Kidney (tissue), 14 donors: Measurements from ENCODE around the gene TBC1D8. TPM values are rescaled to one million over a fixed set of nuclear protein-coding genes. Genes with fewer than 3 reads are reported as not detected.

Source experiments
- DNase-seq, 5 donors: peaks; one replicate each; pipeline ENCODE4 v3.0.0-alpha.2; 2013 to 2020
- FAIRE-seq: peaks from 2 replicates; lab custom pipeline; 2012; peaks lifted over from hg19 to GRCh38; lab: Jason Lieb, UNC
- H3K27ac ChIP-seq, 2 donors: one replicate each; pipeline ENCODE4 v1.7.0; 2013; ENCODE audit warnings: low read depth in 2 of 2, low read length in 2 of 2, inconsistent platforms in 1 of 2
- H3K27me3 ChIP-seq: one replicate; pipeline ENCODE4 v1.7.1; 2013; ENCODE audit warnings: low read length, inconsistent platforms; ENCODE audit not compliant: control insufficient read depth, insufficient read depth
- H3K36me3 ChIP-seq, 3 donors: one replicate each; pipeline versions ENCODE4 v1.7.0 to v1.7.1; 2013; ENCODE audit warnings: low read length in 3 of 3, control low read depth in 1 of 3, inconsistent platforms in 1 of 3; ENCODE audit not compliant: insufficient read depth in 3 of 3, control insufficient read depth in 2 of 3
- H3K4me1 ChIP-seq, 3 donors: one replicate each; pipeline versions ENCODE4 v1.7.0 to v1.7.1; 2013; ENCODE audit warnings: low read length in 3 of 3, inconsistent platforms in 1 of 3, low read depth in 1 of 3; ENCODE audit not compliant: control insufficient read depth in 2 of 3, insufficient read depth in 2 of 3
- H3K4me3 ChIP-seq, 3 donors: one replicate each; pipeline versions ENCODE4 v1.7.0 to v1.8.1; 2013; ENCODE audit warnings: low read length in 3 of 3, control low read depth in 1 of 3, inconsistent platforms in 1 of 3
- H3K9ac ChIP-seq, 3 donors: one replicate each; pipeline versions ENCODE4 v1.7.0 to v1.7.1; 2013; ENCODE audit warnings: low read length in 3 of 3, control low read depth in 1 of 3, inconsistent platforms in 1 of 3
- H3K9me3 ChIP-seq, 3 donors: one replicate each; pipeline versions ENCODE4 v1.7.0 to v1.7.1; 2013; ENCODE audit warnings: low read length in 3 of 3, control low read depth in 1 of 3, inconsistent platforms in 1 of 3; ENCODE audit not compliant: control insufficient read depth in 2 of 3, insufficient read depth in 1 of 3
- CTCF ChIP-seq: IDR thresholded peaks from 3 replicates; pipeline ENCODE4 v1.5.1; 2012; ENCODE audit warnings: mild to moderate bottlenecking, moderate library complexity, borderline replicate concordance; ENCODE audit not compliant: insufficient read depth; ENCODE audit errors: extremely low read depth
- intact Hi-C: fragments of 100-400 bp; cut with DNase I; formaldehyde crosslinking; loops from one replicate; pipeline ENCODE4 v1.11.1; 2022
- polyA plus RNA-seq: library from polyadenylated mRNA; stranded (reverse); fragments of 350-450 nt; fragmentation: Illumina TruSeq; extraction: RNeasy Lipid Tissue Mini Kit (QIAGEN cat#74804); gene quantifications from one replicate; pipeline ENCODE4 v1.2.3, GENCODE V29; 2014; ENCODE audit warnings: low read depth, low replicate concordance; ENCODE audit not compliant: insufficient read depth
- total RNA-seq: library from RNA; stranded (reverse); fragmentation: NEBNext Ultra II Directional; extraction: Animal tissue kit (Norgen Biotek cat#: 25700); gene quantifications from one replicate; pipeline ENCODE4 v1.2.1, GENCODE V29; 2021
- donor health status: control.
- donor health status: control.
- donor health status: control.
- donor health status: control.
- donor health status: control.
- donor health status: DM: yes; HTN: yes; CAD: no.
- donor health status: Normal renal cell carcinoma (clear cell type).

The TBC1D8 gene
- total and polyA plus RNA-seq, 2 donors from 2014 or later: 7.4 to 47.9 TPM

GRCh38 chr2:100980046-100980445, 171.1 kb downstream of the TBC1D8 start:
- H3K36me3 ChIP-seq: peaks cover 0 to 11% (median 4%) of the 10 kb centered on the region in 3 donors
- H3K27me3 ChIP-seq: no peaks in the 10 kb centered on the region
- H3K9me3 ChIP-seq: no peaks in the 10 kb centered on the region
- no peak overlapping the region for H3K27ac ChIP-seq
- H3K4me3 ChIP-seq: no peak overlapping the region
- FAIRE-seq (no peak), DNase-seq (no peak)
- intact Hi-C loops: loop anchor here (5.0 to 10.0 kb wide), 2 partner anchors 245 to 368 kb away; no protein-coding TSS in a partner anchor
- no peak for TF ChIP-seq CTCF
- H3K9ac ChIP-seq: no peak overlapping the region
- no peaks in the 10 kb centered on the region for H3K4me1 ChIP-seq

DNA sequence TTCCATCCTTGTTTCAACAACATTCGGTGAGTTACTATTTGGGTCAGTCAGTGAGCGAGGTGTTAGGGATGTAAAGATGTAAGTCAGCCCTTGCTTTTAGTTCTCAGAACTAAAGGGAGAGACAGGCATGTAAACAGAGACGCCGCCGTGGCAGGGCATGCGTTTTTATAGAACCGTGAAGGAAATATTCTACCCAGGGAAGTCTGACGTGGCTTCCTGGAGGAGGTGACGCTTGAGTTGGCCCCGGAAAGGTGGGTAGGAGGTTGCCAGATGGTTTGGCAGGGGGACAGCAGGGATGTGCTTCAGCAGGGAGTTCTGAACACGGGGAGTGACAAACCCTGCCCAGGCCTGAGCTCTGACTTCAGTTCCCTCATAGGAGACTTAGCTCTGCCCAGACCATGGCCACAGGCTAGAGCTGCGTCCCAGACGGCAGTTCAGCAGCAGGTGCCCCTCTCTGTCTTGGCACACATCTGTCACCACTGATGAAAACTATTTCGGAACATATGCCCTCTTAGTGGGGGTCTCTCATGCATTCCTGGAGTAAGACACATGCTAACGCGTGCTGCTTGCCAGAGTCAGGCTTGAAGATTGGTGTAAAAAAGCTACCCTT, 172.5 kb downstream of the TBC1D8 start:
- H3K4me3 ChIP-seq: no peak overlapping the region
- FAIRE-seq: no peak
- no peak overlapping the region for H3K27ac ChIP-seq
- intact Hi-C loops: no loop called here
- H3K36me3 ChIP-seq: peaks cover 0 to 11% (median 6%) of the 10 kb centered on the region in 3 donors
- no peak for TF ChIP-seq CTCF
- H3K9me3 ChIP-seq: no peaks in the 10 kb centered on the region
- H3K27me3 ChIP-seq: no peaks in the 10 kb centered on the region
- no peak overlapping the region for H3K9ac ChIP-seq
- no peaks in the 10 kb centered on the region for H3K4me1 ChIP-seq
- DNase-seq: peak in 3 of 5 donors; percentile 21 to 57 (median 24)

GRCh38 chr2:100977511-100977910, 173.7 kb downstream of the TBC1D8 start:
- DNase-seq: no peak
- peaks cover 0 to 11% (median 6%) of the 10 kb centered on the region in 3 donors for H3K36me3 ChIP-seq
- no peaks in the 10 kb centered on the region for H3K4me1 ChIP-seq
- H3K27ac ChIP-seq: no peak overlapping the region
- H3K9ac ChIP-seq: no peak overlapping the region
- no peak for FAIRE-seq
- H3K27me3 ChIP-seq: no peaks in the 10 kb centered on the region
- intact Hi-C loops: no loop called here
- TF ChIP-seq CTCF: no peak
- H3K4me3 ChIP-seq: no peak overlapping the region
- H3K9me3 ChIP-seq: no peaks in the 10 kb centered on the region
